ENCODE measurements around the gene CRB1.

CRB1 gene

DNA sequence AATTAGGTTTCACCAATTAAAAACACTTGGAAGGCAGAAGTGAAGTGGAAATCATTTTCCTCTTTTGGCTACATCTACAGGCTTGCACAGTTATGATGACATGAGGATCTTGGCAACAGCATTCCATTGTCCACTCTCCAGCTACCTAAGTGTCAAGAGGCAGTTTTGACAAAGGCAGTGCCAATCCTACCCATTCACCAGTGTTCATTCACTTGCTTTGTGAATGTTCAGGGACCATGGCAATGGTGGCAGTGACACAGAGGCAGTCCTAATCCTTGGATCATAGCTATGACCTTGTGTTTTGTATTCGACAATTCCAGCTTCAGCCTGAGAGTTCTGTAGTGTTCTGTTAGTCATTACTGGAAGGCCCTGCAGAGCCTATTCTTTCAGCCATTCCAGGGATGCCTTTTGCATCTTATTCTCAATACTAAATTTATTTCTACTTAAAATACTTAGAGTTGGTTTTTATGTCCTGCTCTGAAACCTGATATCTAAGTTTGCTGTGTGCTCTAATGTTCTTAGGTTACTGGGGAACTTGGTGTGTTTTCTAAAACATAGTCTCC is 36.7 kb downstream of the CRB1 start:
- no peak for DNase-seq

DNA sequence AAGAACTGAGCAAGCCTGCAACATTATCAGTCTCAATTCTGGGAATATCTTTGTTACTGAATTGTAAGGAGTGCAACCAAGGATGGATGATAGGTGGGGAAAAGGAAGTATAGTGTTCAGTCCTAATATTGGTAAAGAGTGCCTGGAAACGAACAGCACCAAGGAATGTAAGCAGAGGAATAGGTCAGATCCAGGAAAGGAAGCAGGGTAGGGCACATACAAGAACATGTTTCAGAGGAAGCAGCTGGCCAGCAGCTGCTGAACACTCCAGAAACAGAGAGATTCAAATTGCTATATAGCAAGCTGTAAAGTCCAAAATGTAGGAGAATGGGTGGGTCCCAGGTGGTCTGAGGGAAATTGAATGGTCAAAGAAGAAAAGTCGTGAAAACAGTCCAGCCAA is 37.9 kb downstream of the CRB1 start:
- no peak for DNase-seq

DNA sequence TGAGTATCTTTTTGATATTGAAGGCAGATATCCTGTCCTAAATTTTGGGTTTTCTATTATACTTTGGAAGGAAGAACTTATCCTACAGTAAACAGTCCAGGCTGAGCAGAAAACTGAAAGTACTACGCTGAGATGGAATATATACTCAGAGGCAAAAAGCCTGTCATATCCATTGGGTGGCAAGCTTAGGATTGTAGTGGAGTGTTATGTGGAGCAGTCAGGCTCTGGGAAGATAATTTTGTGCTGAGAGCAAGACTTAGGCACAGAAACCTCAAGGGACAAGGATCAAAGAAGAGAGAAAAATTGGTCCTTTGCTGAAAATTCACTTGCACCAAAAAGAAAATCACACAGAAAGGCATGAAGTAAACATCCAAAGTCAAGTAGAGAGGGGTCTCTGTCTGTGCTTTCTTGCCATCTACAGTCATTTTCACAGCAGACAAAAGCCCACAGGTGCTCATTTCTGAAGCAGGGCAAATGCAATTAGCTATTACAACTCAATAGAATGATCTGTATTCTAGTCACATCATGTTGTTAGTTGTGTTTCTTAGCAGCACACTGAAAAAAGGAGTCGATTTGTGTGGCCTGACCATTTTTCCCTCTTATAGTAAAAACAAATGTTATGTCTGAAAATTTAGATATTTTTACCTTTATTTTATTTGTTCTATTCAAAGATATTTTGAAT is 38.5 kb downstream of the CRB1 start:
- DNase-seq, result no peak

DNA sequence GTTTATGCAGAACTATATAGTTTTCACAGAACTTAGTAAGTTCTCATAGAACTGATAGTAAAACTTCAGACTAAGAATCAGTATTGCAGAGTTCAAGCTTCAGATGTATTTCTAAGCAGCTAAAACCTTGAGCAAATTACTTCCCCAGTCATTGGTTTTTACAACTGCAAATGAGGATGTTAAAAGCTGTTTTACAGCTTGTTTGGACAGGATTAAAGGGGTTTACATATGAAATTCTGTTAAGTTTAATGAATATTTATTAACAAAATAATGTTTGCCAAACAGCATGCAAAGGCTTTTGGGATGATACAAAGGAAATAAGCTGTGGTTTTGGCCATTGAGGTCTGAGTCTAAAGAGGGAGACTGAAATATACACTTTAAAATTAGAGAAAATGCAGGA is 39.1 kb downstream of the CRB1 start:
- DNase-seq, result no peak

DNA sequence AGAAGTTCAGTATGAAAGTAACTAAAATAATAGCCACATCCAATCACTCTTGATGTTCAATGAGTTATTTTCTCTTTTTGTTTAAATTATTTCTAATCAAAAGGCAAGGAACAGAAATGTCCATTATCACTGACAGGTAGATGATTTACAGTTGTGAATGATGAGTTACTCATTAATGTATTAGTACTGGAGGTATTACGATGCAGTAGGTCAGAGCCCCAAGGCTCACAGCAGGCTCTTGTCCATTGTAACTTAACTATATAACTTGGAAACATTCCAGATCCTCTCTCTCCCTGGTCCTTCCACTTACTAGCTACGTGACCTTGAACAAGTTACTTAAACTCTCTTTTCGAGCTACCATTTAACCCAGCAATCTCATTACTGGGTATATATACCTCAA is 39.5 kb downstream of the CRB1 start:
- DNase-seq, result no peak

DNA sequence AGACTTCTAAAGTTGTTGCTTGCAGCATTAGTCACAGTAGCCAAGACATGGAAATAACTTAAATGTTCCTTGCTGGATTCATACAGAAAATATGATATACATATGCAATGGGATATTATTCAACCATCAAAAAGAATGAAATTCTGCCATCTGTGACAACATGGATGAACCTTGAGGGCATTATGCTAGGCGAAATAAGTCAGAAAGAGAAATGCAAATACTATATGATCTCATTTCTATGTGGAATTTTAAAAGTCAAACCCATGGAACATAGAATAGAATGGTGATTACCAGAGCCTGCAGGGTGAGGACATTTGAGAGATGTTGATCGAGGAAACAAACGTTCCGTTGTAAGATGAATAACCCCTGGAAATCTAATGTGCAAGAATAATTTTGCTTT is 43.0 kb downstream of the CRB1 start:
- DNase-seq, result no peak

DNA sequence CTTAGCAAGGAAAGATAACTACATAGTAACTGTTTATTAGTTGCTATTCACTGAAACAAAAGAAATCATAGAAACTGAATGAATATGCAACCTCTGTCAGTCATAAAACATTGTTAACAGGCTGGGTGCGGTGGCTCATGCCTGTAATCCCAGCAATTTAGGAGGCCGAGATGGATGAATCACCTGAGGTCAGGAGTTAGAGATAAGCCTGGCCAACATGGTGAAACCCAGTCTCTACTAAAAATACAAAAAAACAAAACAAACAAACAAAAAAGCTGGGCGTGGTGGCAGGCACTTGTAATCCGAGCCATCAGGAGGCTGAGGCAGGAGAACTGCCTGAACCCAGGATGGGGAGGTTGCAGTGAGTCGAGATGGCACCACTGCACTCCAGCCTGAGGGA is 44.1 kb downstream of the CRB1 start:
- no peak for DNase-seq

DNA sequence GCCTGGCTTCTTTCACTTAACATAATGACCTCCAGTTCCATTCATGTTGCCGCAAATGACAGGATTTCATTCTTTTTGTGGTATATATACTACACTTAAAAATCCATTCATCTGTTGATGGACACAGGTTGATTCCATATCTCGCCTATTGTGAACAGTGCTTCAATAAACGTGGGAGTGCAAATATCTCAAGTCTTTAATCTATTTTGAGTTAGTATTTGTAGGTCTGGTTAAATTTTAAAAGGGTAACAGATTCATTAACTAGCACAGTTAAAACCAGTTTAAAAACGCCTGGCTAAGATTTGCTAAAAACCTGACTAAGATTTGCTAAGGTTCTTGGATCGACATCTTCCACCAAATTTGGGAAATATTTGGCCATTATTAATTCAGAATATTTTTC is 45.7 kb downstream of the CRB1 start:
- DNase-seq, result no peak

DNA sequence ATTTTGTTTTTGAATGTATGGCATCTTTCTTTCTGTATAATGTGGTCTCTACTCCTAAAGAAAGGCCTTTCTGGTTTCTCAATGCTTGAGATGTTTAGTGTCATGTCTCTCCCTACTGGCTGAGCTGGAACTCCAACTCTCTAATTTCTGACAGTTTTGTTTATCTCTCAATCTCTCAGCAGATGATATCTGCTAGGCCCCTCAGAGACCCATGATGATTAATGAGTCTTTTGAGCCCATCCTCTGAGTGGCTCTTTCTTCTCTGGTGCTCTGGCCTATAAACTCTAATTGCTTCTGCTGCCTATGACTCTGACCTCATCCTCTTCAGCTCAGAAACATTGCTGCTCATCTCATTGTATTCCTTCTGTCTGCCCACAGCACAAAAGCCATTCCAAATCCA is 46.6 kb downstream of the CRB1 start:
- no peak for DNase-seq

DNA sequence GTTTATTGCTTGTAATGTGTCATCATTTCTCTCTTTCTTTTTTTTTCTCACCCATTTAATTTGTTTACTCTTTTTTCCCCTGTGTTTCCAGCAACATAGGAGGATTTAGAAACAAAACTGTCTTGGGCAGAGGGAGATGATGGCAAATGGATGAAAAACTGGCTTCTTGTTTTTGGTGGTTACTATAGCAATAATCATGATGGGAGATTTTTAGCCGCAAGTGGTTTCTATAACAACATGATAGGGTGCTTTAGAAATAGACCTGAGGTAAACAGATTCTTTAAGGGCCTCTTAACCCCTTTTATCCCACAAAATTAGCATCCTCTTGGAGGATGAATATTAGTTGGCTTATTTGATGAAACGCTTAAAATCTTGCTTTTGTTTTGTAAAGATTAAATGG is 51.6 kb downstream of the CRB1 start:
- DNase-seq, result no peak

DNA sequence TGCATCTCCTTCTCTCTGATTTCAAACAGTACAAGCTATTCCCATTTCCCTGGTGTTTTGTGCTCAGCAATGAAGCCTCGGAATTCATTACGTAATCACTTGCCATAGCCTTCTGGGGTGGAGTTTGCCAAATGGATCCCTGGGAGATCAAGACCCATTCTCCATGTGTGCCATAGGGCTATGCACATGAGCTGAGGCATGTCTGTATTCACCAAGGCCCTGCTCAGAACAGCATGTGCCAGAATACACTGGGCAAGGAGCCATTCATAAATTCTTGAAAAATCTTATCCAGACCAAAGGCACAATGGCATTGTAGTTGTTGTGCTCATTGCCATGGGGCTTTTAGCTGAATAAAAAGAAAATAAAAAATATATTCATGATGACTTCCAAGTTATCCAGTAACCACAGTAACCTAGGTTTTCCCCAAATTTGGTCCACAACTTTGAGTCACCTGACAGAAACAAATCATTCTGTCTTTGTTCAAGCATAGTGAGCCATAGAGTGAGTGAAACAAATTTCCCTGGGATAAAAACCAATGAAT is 53.0 kb downstream of the CRB1 start:
- DNase-seq, result no peak

DNA sequence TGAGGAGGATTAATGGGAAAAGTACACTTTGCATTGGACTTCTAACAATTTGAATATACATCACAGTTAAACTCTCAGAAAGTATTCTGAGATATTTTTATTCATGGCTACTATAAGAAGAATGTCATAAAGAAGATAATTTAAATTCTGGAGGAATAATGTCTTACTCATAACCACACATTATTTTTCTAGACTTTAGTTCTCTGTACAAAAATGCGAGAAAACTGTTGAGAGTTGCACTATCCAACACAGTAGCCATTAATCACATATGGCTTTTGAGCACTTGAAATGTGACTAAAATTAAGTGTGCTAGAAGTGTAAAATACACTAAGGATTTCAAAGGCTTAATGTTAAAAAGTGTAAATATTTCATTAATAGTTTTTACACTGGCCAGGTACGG is 53.8 kb downstream of the CRB1 start:
- DNase-seq, result no peak

DNA sequence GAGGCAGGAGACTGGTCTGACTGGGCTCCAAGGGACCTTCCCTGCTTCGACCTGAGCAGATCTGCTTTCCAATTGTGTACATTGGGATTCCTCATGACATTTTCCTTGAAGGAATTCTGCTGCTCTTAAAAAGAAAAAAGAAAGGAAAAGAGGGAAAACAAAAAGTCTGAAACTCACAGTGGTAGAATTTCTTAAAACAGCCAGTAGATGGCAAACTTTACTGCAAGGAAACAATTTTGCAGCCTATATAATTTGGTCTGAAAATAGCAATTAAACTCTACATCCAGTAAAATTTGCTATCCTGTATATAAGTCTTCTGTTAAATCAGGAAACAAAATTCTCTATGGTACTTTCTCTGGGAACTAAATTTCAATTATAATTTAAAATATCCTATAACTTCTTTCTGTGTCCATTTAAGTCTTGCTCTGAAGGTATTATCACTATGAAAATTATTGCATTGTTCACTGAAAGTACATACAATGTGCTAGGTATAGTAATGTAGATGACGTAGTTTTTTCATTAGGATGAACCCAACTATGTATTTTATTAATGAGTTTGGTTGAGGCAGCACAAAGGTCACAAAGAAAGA is 59.8 kb downstream of the CRB1 start:
- DNase-seq, result no peak

DNA sequence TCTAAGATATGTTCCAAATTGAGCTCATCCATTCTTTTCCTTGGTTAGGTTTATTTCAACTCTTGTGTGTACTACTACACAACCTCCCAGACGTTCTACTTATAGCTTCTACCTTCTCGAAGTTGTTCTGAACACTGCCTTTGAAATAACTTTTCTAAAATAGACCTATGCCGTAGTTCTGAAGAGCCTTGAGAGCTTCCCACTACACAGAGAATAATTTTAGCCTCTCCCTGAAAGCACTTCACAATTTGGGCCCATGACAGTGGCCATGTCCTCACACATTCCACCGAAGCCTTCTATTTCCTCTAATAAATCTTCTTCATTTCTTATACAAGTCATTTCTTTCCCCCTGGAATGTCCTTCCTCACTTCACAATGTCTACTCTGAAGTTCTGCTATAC is 62.2 kb downstream of the CRB1 start:
- no peak for DNase-seq

DNA sequence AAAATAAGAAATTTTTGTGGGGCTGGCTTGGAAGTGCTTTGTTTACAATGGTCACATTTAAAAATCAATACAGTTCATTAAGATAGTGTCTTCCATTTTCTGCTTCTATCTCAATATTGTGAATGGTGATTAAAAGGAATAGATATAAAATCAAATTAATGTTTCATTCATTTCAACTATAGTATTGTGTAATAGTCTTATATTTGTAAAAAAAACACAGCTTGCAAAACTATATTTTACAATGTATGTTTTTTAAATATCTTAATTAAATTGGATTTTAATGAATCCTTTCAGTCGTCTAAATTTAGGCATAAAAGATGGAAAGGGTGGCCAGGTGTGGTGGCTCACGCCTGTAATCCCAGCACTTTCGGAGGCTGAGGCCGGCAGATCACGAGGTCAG is 63.5 kb downstream of the CRB1 start:
- no peak for DNase-seq

DNA sequence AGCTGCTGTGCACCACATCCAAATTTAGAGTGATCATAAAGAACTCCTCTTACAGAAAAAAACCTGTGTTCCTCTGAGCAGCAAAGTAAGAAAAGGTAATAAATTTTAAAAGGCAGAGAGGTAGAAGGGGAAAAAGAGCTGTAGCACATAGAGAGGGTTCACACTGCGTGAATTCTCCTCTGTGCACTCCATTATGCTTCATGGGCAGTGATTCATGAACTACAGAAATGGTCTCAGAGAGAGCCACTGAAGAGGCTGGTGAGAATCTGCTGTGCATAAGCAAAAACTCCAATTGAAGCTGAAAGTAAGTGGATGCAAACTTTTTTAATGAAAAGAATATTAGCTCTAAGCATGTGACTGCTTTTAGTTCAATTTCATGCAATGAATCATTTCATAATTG is 65.0 kb downstream of the CRB1 start:
- no peak for DNase-seq

DNA sequence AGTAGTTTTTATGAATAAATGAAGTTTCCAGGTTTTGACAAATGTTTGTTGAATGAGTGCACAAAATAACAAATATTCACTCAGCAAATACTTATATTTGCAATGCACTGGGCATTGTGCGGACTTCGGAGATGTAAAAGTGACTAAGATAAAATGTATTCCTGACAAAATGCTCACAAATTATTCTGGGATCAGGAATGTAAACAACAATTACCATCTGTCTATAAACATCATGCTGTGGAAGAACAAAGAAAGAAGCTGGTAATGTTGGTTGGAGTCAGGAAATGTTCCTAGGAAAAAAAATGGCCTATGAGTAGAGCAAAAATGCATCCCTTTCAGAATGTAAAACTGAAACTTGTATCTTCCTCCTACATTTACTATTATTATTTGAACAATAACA is 68.5 kb downstream of the CRB1 start:
- DNase-seq, result no peak

DNA sequence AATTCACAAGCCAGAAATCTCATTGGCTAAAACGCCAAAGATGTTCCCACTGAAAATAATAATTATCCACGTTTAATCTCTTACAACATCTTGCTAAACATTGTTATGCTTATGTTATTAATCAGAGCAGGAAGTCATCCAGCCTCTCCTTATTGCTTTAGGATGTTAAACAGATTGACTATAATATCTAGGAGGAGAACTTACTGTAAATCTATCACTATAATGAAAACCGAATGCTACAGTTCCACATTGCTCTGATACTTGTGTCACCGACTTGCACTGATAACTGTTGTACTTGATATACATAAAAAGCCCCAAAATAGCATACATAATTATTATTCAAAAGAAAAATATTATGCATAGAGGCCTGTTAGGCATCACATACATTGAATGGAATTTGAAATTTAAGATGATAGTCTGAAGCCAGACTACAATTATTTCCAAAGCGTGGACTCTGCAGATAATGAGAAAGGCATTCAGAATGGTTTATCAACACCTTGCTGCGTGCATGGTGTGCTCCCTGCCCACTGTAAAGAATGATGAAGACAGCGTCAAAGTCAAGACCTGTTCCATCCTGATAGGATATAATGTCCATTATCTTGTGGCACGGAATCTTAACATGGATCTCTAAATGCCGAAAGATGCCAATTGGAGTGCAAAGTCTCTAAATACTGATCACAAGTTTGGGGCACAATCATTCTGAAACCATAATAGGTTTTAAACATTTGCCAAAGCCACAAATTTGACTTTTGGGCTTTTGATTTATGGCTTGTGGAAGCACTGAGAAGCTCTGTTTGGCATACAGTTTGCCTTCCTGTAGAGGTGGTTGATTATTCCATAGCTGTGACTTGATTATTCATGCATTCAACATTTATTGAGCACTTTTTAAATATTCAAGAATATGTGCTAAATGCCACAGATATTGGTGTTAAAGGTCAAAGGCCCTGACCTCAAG is 71.3 kb downstream of the CRB1 start:
- DNase-seq, result no peak

DNA sequence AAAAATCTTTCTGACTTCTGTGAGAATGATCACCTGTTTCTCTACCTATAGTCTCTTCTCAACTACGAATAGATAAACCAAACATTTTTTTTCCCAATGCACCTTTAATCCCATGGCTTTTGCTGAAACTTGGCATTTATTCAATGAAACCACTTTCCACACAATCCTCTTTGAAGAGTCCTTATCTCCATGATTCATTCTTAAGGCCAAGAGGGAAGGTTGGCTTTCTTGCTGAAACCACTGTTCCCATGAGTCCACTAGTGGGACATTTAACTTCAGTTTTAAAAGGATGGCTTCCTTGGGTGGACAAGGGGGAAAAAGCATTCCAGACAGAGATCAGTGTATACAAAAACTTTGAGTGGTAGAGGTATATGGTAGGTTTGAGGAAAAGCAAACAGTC is 73.6 kb downstream of the CRB1 start:
- no peak for DNase-seq

DNA sequence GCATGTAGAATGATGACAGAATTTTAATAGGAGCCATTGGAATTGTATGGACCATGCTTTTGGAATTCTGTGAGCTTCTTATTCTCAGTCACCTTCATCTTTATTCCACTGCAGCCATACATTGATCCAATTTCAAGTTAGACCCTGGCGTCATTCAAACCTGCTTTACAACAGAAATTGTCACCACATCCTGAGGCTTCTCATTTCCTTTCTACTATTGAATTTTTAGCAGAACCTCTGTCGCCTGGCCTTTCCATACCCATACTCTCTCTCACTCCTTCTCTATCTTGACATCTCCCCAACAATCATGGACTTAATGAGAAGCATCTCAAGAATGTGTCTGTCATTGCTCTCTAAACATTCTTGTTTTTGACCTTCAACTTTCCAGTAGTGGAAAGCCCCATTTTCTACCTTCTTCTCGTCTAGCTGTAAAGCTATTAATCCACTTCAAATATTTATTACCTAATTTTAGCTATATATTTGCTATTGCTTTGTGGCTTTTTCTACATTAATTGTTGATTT is 74.1 kb downstream of the CRB1 start:
- DNase-seq, result no peak

DNA sequence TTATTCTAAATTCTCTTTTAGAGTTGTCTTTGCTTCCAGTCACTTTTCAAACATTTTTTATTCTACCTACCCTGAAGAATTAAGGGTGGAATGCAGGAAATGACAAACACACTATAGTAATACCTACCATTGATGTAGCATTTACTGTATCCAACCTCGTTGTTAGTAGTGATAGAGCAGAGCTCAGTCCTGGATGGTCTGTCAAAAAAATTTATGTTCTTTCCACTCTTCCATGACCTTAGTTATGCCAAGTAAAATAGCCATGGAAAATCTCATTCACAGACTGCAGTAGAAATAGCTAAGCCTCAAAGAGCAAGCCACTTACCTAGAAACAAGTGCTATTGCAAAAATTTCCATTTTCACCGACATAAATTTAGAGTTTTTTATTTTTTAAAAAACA is 74.6 kb downstream of the CRB1 start:
- DNase-seq, result no peak

DNA sequence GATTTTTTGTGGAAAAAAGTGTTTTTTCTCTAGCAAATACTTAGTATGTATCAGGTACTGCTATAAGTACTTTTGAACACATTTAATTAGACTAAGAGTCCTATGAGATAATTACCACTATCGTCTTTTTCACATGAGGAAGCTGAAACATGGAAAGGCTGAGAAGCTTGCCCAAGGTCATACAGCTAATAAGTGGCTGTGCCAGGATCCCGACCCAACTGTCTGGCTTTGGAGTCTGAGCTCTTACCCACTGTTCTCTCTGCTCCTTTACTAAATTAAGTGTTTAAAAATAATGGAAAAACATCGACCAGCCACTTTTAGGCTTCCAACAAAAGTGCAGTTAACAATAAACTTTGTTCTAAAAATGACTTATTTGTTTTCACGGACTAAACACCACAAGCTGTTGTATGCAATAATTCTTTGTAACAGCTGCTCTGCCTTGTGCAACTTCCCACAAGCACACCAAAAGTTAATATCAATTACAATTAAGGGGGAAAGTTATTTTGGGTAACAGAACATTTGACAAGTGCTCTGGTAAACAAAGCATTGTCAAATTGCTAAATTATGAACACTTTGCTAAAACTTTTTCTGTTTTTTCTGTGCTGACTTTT is 75.7 kb downstream of the CRB1 start:
- no peak for DNase-seq
